ENCODE results near the gene ACSS1. TPM values are rescaled to one million over a fixed set of nuclear protein-coding genes. Genes with fewer than 3 reads are reported as not detected.

The ACSS1 gene
- total RNA-seq, 2 experiments from 2014 or later, result 44.4 TPM

DNA sequence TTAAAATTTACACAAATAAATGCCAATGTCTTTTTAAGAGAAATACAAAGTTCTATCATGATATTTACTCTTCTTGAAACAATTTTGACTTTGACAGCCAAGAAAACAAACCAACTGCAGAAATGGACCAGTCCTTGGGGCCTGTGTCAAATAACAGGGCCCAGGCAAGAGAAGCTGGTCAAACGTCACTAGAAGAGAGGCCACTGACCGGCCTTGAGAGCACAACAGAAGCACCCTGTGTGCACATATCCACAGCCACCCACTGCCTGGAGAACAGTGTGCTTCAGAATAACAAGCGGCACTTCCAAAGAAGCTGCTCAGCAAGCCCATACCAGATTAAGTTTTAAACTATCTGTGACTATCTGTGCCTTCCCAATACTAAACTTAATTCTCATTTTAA lies 80.1 kb downstream of the ACSS1 start:
- H3K27ac Mint-ChIP-seq, result no peak overlapping the region
- peaks cover 88% of the 10 kb centered on the region for H3K36me3 Mint-ChIP-seq
- peaks cover 38% of the 10 kb centered on the region for H3K4me1 Mint-ChIP-seq
- CTCF ChIA-PET, result interaction anchor here (0.8 kb wide), 1 partner anchor 48 kb away, joined by 3 read pairs; no protein-coding TSS in a partner anchor
- ATAC-seq (no peak), DNase-seq (no peak)
- no peaks in the 10 kb centered on the region for H3K27me3 Mint-ChIP-seq
- H3K4me3 Mint-ChIP-seq, result no peak overlapping the region
- peaks cover 11% of the 10 kb centered on the region for H3K9me3 Mint-ChIP-seq (ENCODE audit: low read depth)

DNA sequence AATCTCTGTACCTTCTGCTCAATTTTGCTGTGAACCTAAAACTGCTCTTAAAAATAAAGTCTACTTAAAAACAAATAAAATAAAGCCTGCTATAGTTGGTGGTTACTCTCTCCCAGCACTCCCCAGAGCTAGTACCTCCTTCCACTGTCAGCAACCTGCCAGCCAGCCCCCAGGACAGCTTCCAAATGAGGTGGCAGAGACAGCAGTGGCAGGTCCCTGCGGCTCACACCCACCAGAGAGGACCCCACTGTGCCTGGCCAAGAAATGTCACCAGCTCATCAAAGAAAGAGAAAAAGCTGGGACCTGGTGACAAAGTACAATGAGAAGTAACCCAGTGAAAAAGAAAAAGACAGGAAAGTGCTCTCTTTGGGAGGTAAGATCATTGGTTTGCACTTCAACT lies 80.6 kb downstream of the ACSS1 start:
- ATAC-seq (no peak), DNase-seq (peak; percentile 34)
- H3K4me3 Mint-ChIP-seq, result no peak overlapping the region
- H3K27ac Mint-ChIP-seq, result no peak overlapping the region
- peaks cover 11% of the 10 kb centered on the region for H3K9me3 Mint-ChIP-seq (ENCODE audit: low read depth)
- no peaks in the 10 kb centered on the region for H3K27me3 Mint-ChIP-seq
- CTCF ChIA-PET, result no interaction called here
- peaks cover 87% of the 10 kb centered on the region for H3K36me3 Mint-ChIP-seq
- peaks cover 34% of the 10 kb centered on the region for H3K4me1 Mint-ChIP-seq

DNA sequence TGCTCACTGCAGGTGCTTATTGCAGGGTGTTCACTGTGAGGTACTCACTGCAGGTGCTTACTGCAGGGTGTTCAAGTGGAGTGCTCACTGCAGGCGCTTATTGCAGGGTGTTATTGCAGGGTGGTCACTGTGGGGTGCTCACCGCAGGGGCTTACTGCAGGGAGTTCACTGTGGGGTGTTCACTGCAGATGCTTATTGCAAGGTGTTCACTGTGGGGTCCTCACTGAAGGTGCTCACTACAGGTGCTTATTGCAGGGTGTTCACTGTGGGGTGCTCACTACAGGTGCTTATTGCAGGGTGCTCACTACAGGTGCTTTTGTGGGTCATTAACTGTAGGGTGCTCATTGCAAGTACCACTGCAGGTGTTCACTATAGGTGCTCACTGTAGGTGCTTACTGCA lies 85.6 kb downstream of the ACSS1 start:
- Mint-ChIP-seq H3K4me3 (no peak overlapping the region), H3K36me3 (peaks cover 68% of the 10 kb centered on the region), H3K9me3 (ENCODE audit: low read depth) (peaks cover 7% of the 10 kb centered on the region), H3K4me1 (peaks cover 8% of the 10 kb centered on the region), H3K27ac (no peak overlapping the region), H3K27me3 (no peaks in the 10 kb centered on the region)
- DNase-seq (peak; percentile 37), ATAC-seq (no peak)
- CTCF ChIA-PET, result no interaction called here

DNA sequence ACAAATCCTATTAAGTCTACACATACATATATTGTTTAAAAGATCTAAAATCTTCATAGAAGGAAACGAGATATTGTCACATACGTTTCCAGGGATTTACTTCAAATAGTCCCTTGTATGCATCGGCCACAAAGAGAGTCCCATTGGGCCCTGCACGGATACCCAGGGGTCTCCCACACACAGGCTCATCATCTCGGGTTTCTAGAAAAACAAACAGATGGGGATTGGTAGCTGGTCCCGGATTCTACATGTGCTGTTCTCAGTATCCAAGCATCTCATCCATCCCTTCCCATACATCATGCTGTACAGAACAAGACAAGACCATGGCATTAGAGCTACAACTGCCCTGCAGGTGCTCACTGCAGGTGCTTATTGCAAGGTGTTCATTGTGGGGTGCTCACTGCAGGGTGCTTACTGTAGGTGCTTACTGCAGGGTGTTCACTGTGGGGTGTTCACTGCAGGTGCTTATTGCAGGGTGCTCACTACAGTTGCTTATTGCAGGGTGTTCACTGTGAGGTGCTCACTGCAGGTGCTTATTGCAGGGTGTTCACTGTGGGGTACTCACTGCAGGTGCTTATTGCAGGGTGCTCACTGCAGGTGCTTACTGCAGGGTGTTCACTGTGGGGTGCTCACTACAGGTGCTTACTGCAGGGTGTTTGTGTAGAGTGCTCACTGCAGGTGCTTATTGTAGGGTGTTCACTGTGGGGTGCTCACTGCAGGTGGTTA lies 86.4 kb downstream of the ACSS1 start:
- H3K9me3 Mint-ChIP-seq (ENCODE audit: low read depth), result peaks cover 7% of the 10 kb centered on the region
- peaks cover 62% of the 10 kb centered on the region for H3K36me3 Mint-ChIP-seq
- no peak overlapping the region for H3K27ac Mint-ChIP-seq
- H3K4me1 Mint-ChIP-seq, result peaks cover 8% of the 10 kb centered on the region
- peak; percentile 36 for DNase-seq
- no peak overlapping the region for H3K4me3 Mint-ChIP-seq
- CTCF ChIA-PET, result no interaction called here
- no peak for ATAC-seq
- H3K27me3 Mint-ChIP-seq, result no peaks in the 10 kb centered on the region

DNA sequence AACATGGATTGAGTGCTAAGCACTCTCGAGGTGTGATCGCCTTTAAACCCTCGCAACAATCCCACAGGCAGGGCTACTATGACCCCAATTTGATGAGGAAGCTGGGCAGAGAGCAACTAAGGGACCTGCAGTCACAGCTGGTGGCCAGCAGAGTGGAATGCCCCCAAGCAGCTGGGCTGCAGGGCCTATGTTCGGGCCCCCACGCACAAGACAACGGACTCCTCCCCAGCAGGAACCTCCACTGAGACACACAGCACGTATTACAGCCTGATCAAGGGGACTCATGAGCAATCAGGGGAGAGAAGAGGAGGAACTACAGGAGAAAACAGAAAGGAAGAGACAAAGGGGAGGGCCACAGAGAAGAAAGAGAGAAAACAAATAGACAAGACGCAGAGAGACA lies 87.2 kb downstream of the ACSS1 start:
- Mint-ChIP-seq H3K27me3 (no peaks in the 10 kb centered on the region), H3K4me1 (peaks cover 4% of the 10 kb centered on the region), H3K4me3 (no peak overlapping the region), H3K27ac (no peak overlapping the region), H3K9me3 (ENCODE audit: low read depth) (peaks cover 3% of the 10 kb centered on the region), H3K36me3 (peaks cover 61% of the 10 kb centered on the region)
- CTCF ChIA-PET, result no interaction called here
- ATAC-seq (no peak), DNase-seq (no peak)

DNA sequence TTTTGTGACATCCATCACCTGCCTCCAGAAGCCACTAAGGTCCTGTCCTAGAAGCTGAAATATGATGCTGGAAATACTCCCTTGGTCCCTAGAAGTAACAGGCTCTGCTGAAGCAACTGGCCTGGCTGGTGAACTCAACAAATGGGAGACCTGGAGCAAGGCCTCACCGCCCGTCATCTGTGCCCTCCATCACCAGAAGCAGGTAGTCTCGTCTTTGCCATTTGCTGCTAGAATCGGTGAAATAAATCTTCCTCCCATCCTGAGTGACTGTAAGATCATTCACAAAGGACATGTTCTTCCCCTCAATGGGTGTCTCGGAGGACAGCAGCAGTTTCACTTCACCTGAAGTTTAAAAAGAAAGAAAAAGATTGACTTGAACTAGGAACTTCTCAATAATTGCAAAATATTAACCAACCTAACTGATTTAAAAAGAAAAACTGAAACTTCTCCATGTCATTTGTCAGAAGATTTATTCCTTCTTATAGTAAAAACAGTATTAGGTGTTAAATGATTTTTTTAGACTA lies 87.8 kb downstream of the ACSS1 start:
- H3K4me3 Mint-ChIP-seq, result no peak overlapping the region
- H3K36me3 Mint-ChIP-seq, result peaks cover 58% of the 10 kb centered on the region
- no peak for DNase-seq
- CTCF ChIA-PET, result no interaction called here
- peaks cover 4% of the 10 kb centered on the region for H3K4me1 Mint-ChIP-seq
- H3K27ac Mint-ChIP-seq, result no peak overlapping the region
- no peaks in the 10 kb centered on the region for H3K27me3 Mint-ChIP-seq
- ATAC-seq, result no peak
- no peaks in the 10 kb centered on the region for H3K9me3 Mint-ChIP-seq (ENCODE audit: low read depth)

DNA sequence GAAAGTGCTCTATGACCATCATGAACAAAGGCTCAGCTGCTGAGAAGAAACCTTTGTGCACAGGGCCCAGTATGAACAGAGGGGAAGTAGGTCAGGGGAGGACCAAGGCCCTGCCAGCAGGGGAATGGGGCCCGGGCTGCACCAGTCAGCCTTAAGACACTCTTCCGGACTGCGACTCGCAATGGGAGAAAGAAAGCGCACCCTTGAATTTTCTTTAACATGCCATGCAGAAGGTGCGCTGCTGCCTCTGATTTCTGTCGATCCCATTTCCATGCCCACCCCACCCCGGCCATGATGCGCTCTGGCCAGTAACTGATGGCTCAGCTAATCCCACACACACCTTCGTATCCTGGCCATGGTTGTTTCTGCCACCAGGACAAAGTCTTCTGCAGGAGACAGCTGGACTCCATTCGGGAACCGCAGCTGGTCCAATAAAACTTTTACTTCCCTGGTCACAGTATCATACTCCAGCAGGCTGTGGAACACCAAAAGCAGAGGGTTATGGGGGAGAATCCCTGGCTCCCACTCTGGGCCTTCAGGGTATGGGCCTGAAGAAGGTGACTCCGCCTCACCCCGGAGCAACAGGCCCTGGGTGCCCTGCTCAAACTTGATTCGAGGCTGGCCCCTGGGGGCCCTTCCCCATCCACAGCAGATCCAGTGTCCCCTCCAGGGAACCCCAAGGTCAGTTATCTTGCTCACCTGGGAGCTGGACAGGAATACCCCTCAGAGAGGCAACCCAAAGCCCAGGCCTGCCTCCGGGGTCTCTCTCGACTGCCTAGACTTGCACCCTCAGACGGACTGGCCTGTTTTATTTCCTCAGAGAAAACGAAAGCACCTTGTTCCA lies 88.5 kb downstream of the ACSS1 start:
- no peak for ATAC-seq
- no peaks in the 10 kb centered on the region for H3K27me3 Mint-ChIP-seq
- DNase-seq, result peak; percentile 36
- CTCF ChIA-PET, result no interaction called here
- H3K4me1 Mint-ChIP-seq, result peaks cover 6% of the 10 kb centered on the region
- H3K36me3 Mint-ChIP-seq, result peaks cover 56% of the 10 kb centered on the region
- H3K27ac Mint-ChIP-seq, result no peak overlapping the region
- no peaks in the 10 kb centered on the region for H3K9me3 Mint-ChIP-seq (ENCODE audit: low read depth)
- no peak overlapping the region for H3K4me3 Mint-ChIP-seq

DNA sequence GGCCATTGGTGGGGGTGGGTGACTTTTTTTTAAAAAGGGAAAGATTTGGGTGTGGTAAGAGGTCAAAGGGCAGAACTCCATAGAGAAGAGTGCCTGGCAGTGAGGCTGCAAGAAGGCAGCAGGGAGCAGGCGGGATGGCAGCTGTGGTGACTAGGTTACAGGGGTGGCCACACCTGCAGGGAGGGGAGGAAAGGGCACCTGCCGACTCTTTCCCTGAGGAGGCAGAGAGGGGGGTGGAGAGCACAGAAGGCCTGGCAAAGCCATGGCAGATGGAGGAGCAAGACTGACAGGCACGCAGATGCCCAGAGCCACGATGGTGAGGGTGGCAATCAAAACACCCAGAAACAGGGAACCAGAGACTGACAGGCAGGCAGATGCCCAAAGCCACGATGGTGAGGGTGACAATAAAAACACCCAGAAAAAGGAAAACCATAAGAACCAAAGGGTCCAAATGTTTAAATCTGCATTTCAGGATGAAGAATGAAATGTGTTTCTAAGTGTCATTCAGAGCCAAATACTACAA lies 89.6 kb downstream of the ACSS1 start:
- H3K27ac Mint-ChIP-seq, result peak overlapping the region; percentile 23
- DNase-seq (peak; percentile 22), ATAC-seq (no peak)
- no peaks in the 10 kb centered on the region for H3K9me3 Mint-ChIP-seq (ENCODE audit: low read depth)
- CTCF ChIA-PET, result no interaction called here
- H3K27me3 Mint-ChIP-seq, result no peaks in the 10 kb centered on the region
- peaks cover 51% of the 10 kb centered on the region for H3K36me3 Mint-ChIP-seq
- H3K4me1 Mint-ChIP-seq, result peaks cover 6% of the 10 kb centered on the region
- H3K4me3 Mint-ChIP-seq, result no peak overlapping the region

DNA sequence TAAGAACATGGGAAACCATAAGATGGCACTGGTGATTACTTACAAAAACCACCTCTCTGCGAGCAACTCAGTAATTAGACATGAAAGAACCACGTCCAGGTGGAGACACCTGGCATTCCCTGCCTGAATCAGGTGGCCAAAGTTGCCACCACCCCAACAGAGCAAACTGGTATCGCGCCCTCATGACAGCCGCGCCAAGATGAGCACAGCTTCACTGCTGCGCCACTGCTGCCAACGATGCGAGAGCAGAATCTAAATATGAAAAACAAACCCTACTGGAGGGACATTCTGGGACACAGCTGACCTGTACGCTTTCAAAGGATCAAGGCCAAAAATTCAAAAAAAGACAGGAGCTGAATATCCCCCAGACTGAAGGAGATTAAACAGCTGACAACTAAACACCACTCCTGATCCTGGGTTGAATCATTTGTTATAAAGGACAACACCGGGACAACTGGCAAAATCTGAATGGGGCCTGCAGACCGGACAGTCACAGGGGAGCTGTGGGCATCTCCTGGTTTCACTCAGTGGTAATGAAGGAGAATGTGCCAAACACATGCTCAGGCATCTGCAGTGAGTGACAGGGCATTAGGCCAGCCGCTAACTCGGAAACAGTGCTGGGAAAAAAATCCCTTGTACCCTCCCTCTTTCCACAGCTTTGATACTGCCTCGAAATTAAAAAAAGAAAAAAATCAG lies 91.5 kb downstream of the ACSS1 start:
- DNase-seq (peak; percentile 26), ATAC-seq (no peak)
- H3K4me1 Mint-ChIP-seq, result peaks cover 10% of the 10 kb centered on the region
- no peaks in the 10 kb centered on the region for H3K27me3 Mint-ChIP-seq
- peaks cover 62% of the 10 kb centered on the region for H3K36me3 Mint-ChIP-seq
- H3K9me3 Mint-ChIP-seq (ENCODE audit: low read depth), result no peaks in the 10 kb centered on the region
- H3K27ac Mint-ChIP-seq, result no peak overlapping the region
- H3K4me3 Mint-ChIP-seq, result no peak overlapping the region
- CTCF ChIA-PET, result interaction anchor here (2.1 kb wide), 1 partner anchor 36 kb away, joined by 5 read pairs; no protein-coding TSS in a partner anchor

DNA sequence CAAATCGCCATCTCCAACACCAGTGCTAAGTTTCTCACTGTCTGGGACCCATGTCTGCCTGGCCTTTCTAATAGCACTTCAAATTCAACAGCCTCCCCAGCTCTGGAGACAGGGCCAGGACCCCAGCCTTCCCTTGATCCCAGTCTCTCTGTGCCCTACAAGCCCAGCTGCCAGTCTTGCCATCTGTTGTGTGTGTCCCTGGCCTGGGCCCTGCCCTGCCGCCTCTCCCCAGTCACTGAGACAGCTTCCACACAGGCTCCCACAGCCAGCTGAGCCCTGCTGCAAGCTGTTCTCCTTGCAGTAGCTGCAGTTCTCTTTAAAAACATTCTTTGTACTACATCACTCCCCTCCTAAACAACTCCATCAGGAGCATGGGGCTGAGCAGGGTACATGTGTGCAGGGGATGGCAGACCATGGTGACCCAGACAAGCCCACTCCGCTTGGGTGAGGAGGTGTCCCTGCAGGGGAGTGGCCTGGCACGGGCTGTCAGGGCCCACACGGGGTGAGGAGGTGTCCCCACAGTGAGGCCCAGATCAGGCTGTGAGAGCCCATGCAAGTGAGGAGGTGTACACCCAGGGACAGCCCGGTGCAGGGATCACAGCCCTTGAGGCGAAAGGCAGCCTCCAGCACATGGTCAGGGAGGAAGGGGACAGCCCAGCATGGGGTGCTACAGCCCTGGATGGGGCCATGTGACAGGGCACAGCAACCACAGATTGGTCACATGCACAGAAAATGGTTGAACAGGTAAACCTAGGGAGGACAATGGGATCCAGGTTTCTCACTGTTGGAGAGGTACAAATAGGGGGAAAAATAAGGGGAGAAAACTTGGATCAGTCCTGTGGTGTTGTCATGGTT lies 92.6 kb downstream of the ACSS1 start:
- Mint-ChIP-seq H3K4me1 (peaks cover 22% of the 10 kb centered on the region), H3K27me3 (no peaks in the 10 kb centered on the region), H3K36me3 (peaks cover 66% of the 10 kb centered on the region), H3K9me3 (ENCODE audit: low read depth) (no peaks in the 10 kb centered on the region), H3K27ac (peak overlapping the region; percentile 41), H3K4me3 (no peak overlapping the region)
- CTCF ChIA-PET, result no interaction called here
- ATAC-seq (no peak), DNase-seq (peak; percentile 31)

DNA sequence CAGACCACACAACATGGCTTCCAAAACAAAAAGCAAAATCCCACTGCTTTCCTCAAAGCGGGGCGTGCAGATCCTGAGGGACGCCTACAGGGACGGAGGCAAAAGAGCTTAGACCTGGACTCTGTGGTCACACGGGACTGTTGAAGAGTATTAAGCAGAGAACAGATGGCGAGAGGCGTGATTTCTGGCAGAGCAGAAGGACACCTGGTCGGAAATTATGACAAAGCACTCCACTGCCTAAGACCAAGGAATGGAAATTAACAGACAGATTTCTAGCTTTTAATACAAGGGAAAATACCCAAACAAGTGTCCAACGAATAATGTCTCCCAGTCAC lies 93.5 kb downstream of the ACSS1 start:
- CTCF ChIA-PET, result interaction anchor here (1.0 kb wide), 1 partner anchor 10 kb away, joined by 4 read pairs; no protein-coding TSS in a partner anchor
- peaks cover 27% of the 10 kb centered on the region for H3K4me1 Mint-ChIP-seq
- DNase-seq (peak; percentile 39), ATAC-seq (no peak)
- H3K27me3 Mint-ChIP-seq, result no peaks in the 10 kb centered on the region
- H3K36me3 Mint-ChIP-seq, result peaks cover 65% of the 10 kb centered on the region
- H3K4me3 Mint-ChIP-seq, result no peak overlapping the region
- H3K9me3 Mint-ChIP-seq (ENCODE audit: low read depth), result no peaks in the 10 kb centered on the region
- peak overlapping the region; percentile 67 for H3K27ac Mint-ChIP-seq

DNA sequence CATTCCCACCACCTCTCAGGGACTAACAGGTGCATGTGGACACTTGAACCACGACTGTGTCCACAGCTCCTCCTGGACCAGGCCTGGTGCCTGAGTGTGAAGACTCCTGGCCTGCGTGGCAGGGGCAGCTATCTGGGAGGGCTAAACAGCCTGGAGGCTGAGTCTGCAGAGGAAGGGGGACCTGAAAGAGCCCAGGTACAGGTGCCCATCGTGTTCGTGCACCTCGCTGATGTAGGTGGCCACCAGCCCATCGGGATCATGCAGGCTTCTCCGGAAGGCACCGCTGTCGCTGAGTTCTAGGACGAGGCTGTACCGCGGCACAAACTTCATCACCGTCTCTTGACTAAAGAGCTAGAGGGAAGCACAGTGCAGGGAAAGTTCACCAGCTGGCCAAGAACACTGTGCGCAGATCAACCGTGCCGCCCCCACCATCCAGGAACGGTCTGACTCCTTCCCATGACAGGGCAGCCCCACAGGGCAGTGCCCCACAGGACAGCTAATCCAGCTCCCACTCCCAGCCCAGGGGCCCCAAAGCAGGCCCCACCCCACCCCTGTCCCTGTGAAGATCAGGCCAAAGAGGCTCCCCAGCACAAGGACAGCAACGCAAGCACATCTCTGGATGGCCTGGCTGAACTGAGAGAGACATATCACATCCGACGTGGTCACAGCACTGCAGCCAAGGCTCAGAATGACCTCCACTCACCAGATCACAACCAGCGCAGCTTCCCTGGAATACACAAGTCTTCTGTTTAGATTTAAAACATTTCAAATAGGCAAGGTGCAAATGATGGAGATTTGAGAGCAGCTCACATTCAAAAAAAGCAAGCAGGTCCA lies 94.0 kb downstream of the ACSS1 start:
- Mint-ChIP-seq H3K36me3 (peaks cover 61% of the 10 kb centered on the region), H3K27me3 (no peaks in the 10 kb centered on the region), H3K9me3 (ENCODE audit: low read depth) (no peaks in the 10 kb centered on the region), H3K4me1 (peaks cover 29% of the 10 kb centered on the region), H3K4me3 (no peak overlapping the region), H3K27ac (peak overlapping the region; percentile 67)
- DNase-seq (peak; percentile 28), ATAC-seq (no peak)
- CTCF ChIA-PET, result interaction anchor here (1.0 kb wide), 1 partner anchor 9 kb away, joined by 4 read pairs; no protein-coding TSS in a partner anchor

Measured in activated CD8-positive, alpha-beta memory T cell treated with anti-CD3 and anti-CD28 coated beads, Interleukin-2, amount 10 ng/mL, durations not matched to agents 7 days and 5 days (primary cell).